ENCODE measurements around the gene VPS26C. TPM values are rescaled to one million over a fixed set of nuclear protein-coding genes. Genes with fewer than 3 reads are reported as not detected.

The VPS26C gene
- total RNA-seq, 1 experiment from 2014 or later = 47.4 TPM

GRCh38 chr21:37210799-37211198 is 56.3 kb downstream of the VPS26C start:
- POLR2A ChIA-PET = no interaction called here
- no peak overlapping the region for H3K4me3 ChIP-seq (ENCODE audit: low read depth in 2 of 2, low read length in 2 of 2)
- ATAC-seq = no peak
- no peak for DNase-seq (ENCODE audit: low read depth, low spot score)
- no peaks in the 10 kb centered on the region for H3K9me3 ChIP-seq (ENCODE audit: control insufficient read depth, insufficient read depth, low read depth, low read length)
- no peaks in the 10 kb centered on the region for H3K4me1 ChIP-seq (ENCODE audit: control insufficient read depth, insufficient read depth, low read length)
- no peaks in the 10 kb centered on the region for H3K27me3 ChIP-seq (ENCODE audit: control insufficient read depth, insufficient read depth, low read length)
- in situ Hi-C loops (cut with HindIII; ENCODE audit: low pct_unique_long_range_greater_than_20kb, low sequenced_read_pairs) = no loop called here
- no TSS peak for BruUV-seq (replicated peaks)
- H3K36me3 ChIP-seq (ENCODE audit: control insufficient read depth, insufficient read depth, low read length) = no peaks in the 10 kb centered on the region
- CTCF ChIA-PET = no interaction called here
- TF ChIP-seq, protein P1, sequence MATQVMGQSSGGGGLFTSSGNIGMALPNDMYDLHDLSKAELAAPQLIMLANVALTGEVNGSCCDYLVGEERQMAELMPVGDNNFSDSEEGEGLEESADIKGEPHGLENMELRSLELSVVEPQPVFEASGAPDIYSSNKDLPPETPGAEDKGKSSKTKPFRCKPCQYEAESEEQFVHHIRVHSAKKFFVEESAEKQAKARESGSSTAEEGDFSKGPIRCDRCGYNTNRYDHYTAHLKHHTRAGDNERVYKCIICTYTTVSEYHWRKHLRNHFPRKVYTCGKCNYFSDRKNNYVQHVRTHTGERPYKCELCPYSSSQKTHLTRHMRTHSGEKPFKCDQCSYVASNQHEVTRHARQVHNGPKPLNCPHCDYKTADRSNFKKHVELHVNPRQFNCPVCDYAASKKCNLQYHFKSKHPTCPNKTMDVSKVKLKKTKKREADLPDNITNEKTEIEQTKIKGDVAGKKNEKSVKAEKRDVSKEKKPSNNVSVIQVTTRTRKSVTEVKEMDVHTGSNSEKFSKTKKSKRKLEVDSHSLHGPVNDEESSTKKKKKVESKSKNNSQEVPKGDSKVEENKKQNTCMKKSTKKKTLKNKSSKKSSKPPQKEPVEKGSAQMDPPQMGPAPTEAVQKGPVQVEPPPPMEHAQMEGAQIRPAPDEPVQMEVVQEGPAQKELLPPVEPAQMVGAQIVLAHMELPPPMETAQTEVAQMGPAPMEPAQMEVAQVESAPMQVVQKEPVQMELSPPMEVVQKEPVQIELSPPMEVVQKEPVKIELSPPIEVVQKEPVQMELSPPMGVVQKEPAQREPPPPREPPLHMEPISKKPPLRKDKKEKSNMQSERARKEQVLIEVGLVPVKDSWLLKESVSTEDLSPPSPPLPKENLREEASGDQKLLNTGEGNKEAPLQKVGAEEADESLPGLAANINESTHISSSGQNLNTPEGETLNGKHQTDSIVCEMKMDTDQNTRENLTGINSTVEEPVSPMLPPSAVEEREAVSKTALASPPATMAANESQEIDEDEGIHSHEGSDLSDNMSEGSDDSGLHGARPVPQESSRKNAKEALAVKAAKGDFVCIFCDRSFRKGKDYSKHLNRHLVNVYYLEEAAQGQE (IDR thresholded peaks at IDR 0.05; ENCODE audit: insufficient read depth in 1 of 2, low read depth in 2 of 2, low read length in 1 of 2) = no peak
- TF ChIP-seq TCF7L2 (IDR thresholded peaks at IDR 0.05; ENCODE audit: low read depth, low read length) = no peak
- TF ChIP-seq, protein P2, sequence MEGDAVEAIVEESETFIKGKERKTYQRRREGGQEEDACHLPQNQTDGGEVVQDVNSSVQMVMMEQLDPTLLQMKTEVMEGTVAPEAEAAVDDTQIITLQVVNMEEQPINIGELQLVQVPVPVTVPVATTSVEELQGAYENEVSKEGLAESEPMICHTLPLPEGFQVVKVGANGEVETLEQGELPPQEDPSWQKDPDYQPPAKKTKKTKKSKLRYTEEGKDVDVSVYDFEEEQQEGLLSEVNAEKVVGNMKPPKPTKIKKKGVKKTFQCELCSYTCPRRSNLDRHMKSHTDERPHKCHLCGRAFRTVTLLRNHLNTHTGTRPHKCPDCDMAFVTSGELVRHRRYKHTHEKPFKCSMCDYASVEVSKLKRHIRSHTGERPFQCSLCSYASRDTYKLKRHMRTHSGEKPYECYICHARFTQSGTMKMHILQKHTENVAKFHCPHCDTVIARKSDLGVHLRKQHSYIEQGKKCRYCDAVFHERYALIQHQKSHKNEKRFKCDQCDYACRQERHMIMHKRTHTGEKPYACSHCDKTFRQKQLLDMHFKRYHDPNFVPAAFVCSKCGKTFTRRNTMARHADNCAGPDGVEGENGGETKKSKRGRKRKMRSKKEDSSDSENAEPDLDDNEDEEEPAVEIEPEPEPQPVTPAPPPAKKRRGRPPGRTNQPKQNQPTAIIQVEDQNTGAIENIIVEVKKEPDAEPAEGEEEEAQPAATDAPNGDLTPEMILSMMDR (IDR thresholded peaks at IDR 0.05) = no peak
- TF ChIP-seq SIN3A (IDR thresholded peaks at IDR 0.05; ENCODE audit: borderline replicate concordance, insufficient read depth, low read depth, low read length) = no peak
- no peak for TF ChIP-seq POLR2AphosphoS5 (IDR thresholded peaks at IDR 0.05; ENCODE audit: low read depth, low read length)
- intact Hi-C loops (cut with micrococcal nuclease; ENCODE audit: unreplicated experiment) = no loop called here
- H3K27ac ChIP-seq (ENCODE audit: low read length) = no peak overlapping the region

DNA sequence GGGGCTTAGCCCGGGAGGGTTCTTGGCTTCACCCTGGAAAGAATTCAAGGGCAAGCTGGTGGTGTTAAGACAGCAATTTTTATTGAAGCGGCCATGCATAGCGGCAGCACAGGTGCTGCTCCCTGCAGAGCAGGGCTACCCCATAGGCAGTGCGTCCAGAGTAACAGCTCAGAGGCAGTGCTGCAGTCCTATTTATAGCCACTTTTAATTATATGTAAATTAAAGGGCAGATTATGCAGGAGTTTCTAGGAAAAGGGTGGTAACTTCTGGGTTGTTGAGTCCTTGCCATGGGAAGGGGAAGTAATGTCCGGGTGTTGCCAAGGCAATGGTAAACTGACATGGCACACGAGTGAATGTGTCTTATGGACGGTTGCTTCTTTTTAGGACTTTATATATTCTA is 57.0 kb downstream of the VPS26C start:
- no peak for ATAC-seq
- intact Hi-C loops (cut with micrococcal nuclease; ENCODE audit: unreplicated experiment) = no loop called here
- CTCF ChIA-PET = interaction anchor here (0.6 kb wide), 1 partner anchor 197 kb away, joined by 5 read pairs; no protein-coding TSS in a partner anchor

More for the DNA sequence above, 57.0 kb downstream of the VPS26C start:
- BruUV-seq (replicated peaks) = no TSS peak
- no peaks in the 10 kb centered on the region for H3K4me1 ChIP-seq (ENCODE audit: control insufficient read depth, insufficient read depth, low read length)
- in situ Hi-C loops (cut with HindIII; ENCODE audit: low pct_unique_long_range_greater_than_20kb, low sequenced_read_pairs) = no loop called here
- H3K9me3 ChIP-seq (ENCODE audit: control insufficient read depth, insufficient read depth, low read depth, low read length) = no peaks in the 10 kb centered on the region
- H3K36me3 ChIP-seq (ENCODE audit: control insufficient read depth, insufficient read depth, low read length) = no peaks in the 10 kb centered on the region
- H3K27ac ChIP-seq (ENCODE audit: low read length) = no peak overlapping the region
- TF ChIP-seq TCF7L2 (IDR thresholded peaks at IDR 0.05; ENCODE audit: low read depth, low read length) = no peak
- TF ChIP-seq, protein P2 (IDR thresholded peaks at IDR 0.05) = no peak
- TF ChIP-seq POLR2AphosphoS5 (IDR thresholded peaks at IDR 0.05; ENCODE audit: low read depth, low read length) = no peak
- TF ChIP-seq, protein P1 (IDR thresholded peaks at IDR 0.05; ENCODE audit: insufficient read depth in 1 of 2, low read depth in 2 of 2, low read length in 1 of 2) = no peak
- TF ChIP-seq SIN3A (IDR thresholded peaks at IDR 0.05; ENCODE audit: borderline replicate concordance, insufficient read depth, low read depth, low read length) = no peak
- no peak for DNase-seq (ENCODE audit: low read depth, low spot score)
- H3K4me3 ChIP-seq (ENCODE audit: low read depth in 2 of 2, low read length in 2 of 2) = no peak overlapping the region
- no peaks in the 10 kb centered on the region for H3K27me3 ChIP-seq (ENCODE audit: control insufficient read depth, insufficient read depth, low read length)
- POLR2A ChIA-PET = no interaction called here

Data from Panc1 (cell line).